NT2/D1 (cell line): Measurements from ENCODE around the gene NEIL3.

Experiments
- DNase-seq: peaks from one replicate; pipeline ENCODE4 v3.0.0-alpha.2; 2011; ENCODE audit warnings: low read depth, low spot score
- H3K27me3 ChIP-seq: 2 replicates; pipeline ENCODE4 v1.6.0; 2011; ENCODE audit warnings: mild to moderate bottlenecking; ENCODE audit not compliant: insufficient read length, insufficient read depth
- H3K36me3 ChIP-seq: 2 replicates; pipeline ENCODE4 v1.6.1; 2011; ENCODE audit warnings: mild to moderate bottlenecking, low read length, mixed read lengths; ENCODE audit not compliant: insufficient read depth, insufficient read length
- H3K4me1 ChIP-seq: 2 replicates; pipeline ENCODE4 v1.5.1; 2011; ENCODE audit not compliant: insufficient read depth, insufficient read length
- H3K4me3 ChIP-seq: 2 replicates; pipeline ENCODE4 v1.5.1; 2011; ENCODE audit warnings: low read depth; ENCODE audit not compliant: insufficient read length
- H3K9ac ChIP-seq: 2 replicates; pipeline ENCODE4 v1.6.0; 2011; ENCODE audit warnings: low read depth; ENCODE audit not compliant: insufficient read length
- H3K9me3 ChIP-seq: 2 replicates; pipeline ENCODE4 v1.5.1; 2011; ENCODE audit warnings: mild to moderate bottlenecking, low read length; ENCODE audit not compliant: insufficient read depth
- SUZ12 ChIP-seq: IDR thresholded peaks from 2 replicates; pipeline ENCODE4 v1.6.1; 2011; ENCODE audit not compliant: insufficient read length, insufficient read depth; ENCODE audit errors: extremely low read depth
- YY1 ChIP-seq: IDR thresholded peaks from 2 replicates; pipeline ENCODE4 v1.6.1; 2011; ENCODE audit not compliant: insufficient read length, insufficient read depth
- ZNF274 ChIP-seq: IDR thresholded peaks from 2 replicates; pipeline ENCODE4 v1.6.1; 2011; ENCODE audit warnings: mild to moderate bottlenecking, low read depth, low read length

The NEIL3 gene, protein sequence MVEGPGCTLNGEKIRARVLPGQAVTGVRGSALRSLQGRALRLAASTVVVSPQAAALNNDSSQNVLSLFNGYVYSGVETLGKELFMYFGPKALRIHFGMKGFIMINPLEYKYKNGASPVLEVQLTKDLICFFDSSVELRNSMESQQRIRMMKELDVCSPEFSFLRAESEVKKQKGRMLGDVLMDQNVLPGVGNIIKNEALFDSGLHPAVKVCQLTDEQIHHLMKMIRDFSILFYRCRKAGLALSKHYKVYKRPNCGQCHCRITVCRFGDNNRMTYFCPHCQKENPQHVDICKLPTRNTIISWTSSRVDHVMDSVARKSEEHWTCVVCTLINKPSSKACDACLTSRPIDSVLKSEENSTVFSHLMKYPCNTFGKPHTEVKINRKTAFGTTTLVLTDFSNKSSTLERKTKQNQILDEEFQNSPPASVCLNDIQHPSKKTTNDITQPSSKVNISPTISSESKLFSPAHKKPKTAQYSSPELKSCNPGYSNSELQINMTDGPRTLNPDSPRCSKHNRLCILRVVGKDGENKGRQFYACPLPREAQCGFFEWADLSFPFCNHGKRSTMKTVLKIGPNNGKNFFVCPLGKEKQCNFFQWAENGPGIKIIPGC

GRCh38 chr4:177309522-177310371 lies at the start of gene NEIL3:
TSS of gene NEIL3 (plus strand) at chr4:177309874. CDS start at chr4:177309954, 80 bp downstream.
- Histone ChIP-seq H3K4me1 (no peaks in the 10 kb centered on the region), H3K27me3 (no peaks in the 10 kb centered on the region), H3K4me3 (peak within 1 kb of the TSS; percentile 73), H3K36me3 (no peaks in the 10 kb centered on the region), H3K9ac (peak within 1 kb of the TSS; percentile 76), H3K9me3 (no peaks in the 10 kb centered on the region)
- no peak for TF ChIP-seq SUZ12
- TF ChIP-seq YY1: no peak
- no peak for TF ChIP-seq ZNF274
- DNase-seq: peak; percentile 56

DNA sequence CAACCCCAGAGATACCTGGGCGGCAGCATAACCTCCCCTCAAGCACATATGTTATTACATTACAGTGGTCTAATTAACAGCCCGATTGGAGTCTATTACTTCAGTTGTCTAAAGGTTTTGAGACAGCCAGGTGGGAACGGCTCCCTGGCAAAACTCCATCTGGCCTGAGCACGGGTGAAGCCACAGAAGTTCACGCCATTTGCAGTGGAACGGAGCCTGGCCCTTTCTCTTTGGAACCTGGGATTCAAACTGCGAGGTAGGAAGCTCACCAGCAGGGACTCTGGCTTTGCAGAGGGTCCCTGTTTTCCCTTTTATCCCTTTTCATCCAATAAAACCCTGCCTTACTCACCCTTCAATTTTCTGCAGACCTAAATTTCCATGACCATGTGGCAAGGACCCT lies 45.9 kb upstream of the NEIL3 start:
- H3K36me3 ChIP-seq: no peaks in the 10 kb centered on the region
- no peaks in the 10 kb centered on the region for H3K9me3 ChIP-seq
- H3K4me1 ChIP-seq: no peaks in the 10 kb centered on the region
- TF ChIP-seq YY1 (no peak), SUZ12 (no peak)
- H3K27me3 ChIP-seq: no peaks in the 10 kb centered on the region
- no peak overlapping the region for H3K4me3 ChIP-seq
- DNase-seq: no peak
- no peak overlapping the region for H3K9ac ChIP-seq

- DNase-seq: no peak
- no peaks in the 10 kb centered on the region for H3K4me1 ChIP-seq
- no peaks in the 10 kb centered on the region for H3K36me3 ChIP-seq
- H3K27me3 ChIP-seq: no peaks in the 10 kb centered on the region
- TF ChIP-seq SUZ12 (no peak), ZNF274 (no peak), YY1 (no peak)
- no peak overlapping the region for H3K4me3 ChIP-seq
- no peak overlapping the region for H3K9ac ChIP-seq
- H3K9me3 ChIP-seq: no peaks in the 10 kb centered on the region
Observed at GRCh38 chr4:177264788-177265422, 44.8 kb upstream of the NEIL3 start.

- Histone ChIP-seq H3K36me3 (no peaks in the 10 kb centered on the region), H3K4me1 (no peaks in the 10 kb centered on the region), H3K9me3 (no peaks in the 10 kb centered on the region), H3K9ac (no peak overlapping the region), H3K4me3 (no peak overlapping the region), H3K27me3 (no peaks in the 10 kb centered on the region)
- no peak for DNase-seq
- no peak for TF ChIP-seq ZNF274
- no peak for TF ChIP-seq YY1
- no peak for TF ChIP-seq SUZ12
Observed at GRCh38 chr4:177265729-177266128, 43.9 kb upstream of the NEIL3 start.

- no peak overlapping the region for H3K4me3 ChIP-seq
- no peaks in the 10 kb centered on the region for H3K4me1 ChIP-seq
- no peak for TF ChIP-seq SUZ12
- no peak for TF ChIP-seq ZNF274
- TF ChIP-seq YY1: no peak
- no peak overlapping the region for H3K9ac ChIP-seq
- H3K9me3 ChIP-seq: no peaks in the 10 kb centered on the region
- H3K36me3 ChIP-seq: no peaks in the 10 kb centered on the region
- no peaks in the 10 kb centered on the region for H3K27me3 ChIP-seq
- DNase-seq: no peak
Observed at GRCh38 chr4:177266506-177266905, 43.2 kb upstream of the NEIL3 start.

DNA sequence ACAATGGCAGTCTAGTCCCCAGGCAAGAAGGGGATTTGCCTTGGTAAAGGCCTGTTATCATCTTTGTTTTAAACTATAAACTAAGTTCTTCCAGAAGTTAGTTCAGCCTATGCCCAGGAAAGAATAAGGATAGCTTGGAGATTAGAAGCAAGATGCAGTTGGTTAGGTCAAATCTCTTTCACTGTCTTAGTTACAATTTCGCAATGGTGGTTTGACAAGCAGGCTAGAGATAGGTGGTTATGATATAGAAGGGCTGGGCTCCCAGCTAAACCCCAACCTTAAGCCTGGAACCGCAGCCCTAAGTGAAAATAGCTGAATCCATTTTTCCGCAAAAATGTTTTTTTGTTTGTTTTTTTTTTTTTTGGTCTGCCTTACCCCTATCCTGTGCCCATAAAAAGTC lies 41.8 kb upstream of the NEIL3 start:
- DNase-seq: no peak
- H3K4me3 ChIP-seq: no peak overlapping the region
- H3K4me1 ChIP-seq: no peaks in the 10 kb centered on the region
- no peak overlapping the region for H3K9ac ChIP-seq
- no peaks in the 10 kb centered on the region for H3K9me3 ChIP-seq
- no peaks in the 10 kb centered on the region for H3K27me3 ChIP-seq
- no peaks in the 10 kb centered on the region for H3K36me3 ChIP-seq
- no peak for TF ChIP-seq SUZ12
- no peak for TF ChIP-seq ZNF274
- no peak for TF ChIP-seq YY1

DNA sequence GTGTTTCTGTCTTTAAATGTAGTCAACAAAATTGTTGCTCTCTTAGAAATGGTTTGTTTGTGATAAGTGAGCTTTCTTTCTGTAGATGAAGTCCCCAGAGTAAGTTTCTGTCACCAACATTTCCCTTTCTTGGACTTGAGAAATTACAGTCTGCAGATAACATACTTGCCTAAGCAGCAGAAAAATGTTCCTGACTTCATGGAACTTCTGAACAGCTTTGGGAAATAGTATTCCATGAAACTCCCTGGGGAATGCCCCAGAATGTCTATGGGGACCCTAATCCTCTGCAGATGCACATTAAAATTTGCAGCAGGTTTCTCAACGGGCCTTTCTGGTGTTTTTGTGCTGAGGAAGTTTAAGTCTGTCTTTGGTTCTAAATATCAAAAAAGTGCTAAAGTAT lies 38.6 kb upstream of the NEIL3 start:
- TF ChIP-seq YY1: no peak
- TF ChIP-seq SUZ12: no peak
- TF ChIP-seq ZNF274: no peak
- Histone ChIP-seq H3K9ac (no peak overlapping the region), H3K36me3 (no peaks in the 10 kb centered on the region), H3K4me1 (no peaks in the 10 kb centered on the region), H3K4me3 (no peak overlapping the region), H3K9me3 (no peaks in the 10 kb centered on the region), H3K27me3 (no peaks in the 10 kb centered on the region)
- no peak for DNase-seq
